ENCODE data around the gene OSBP. TPM values are rescaled to one million over a fixed set of nuclear protein-coding genes. Genes with fewer than 3 reads are reported as not detected.

OSBP gene, protein sequence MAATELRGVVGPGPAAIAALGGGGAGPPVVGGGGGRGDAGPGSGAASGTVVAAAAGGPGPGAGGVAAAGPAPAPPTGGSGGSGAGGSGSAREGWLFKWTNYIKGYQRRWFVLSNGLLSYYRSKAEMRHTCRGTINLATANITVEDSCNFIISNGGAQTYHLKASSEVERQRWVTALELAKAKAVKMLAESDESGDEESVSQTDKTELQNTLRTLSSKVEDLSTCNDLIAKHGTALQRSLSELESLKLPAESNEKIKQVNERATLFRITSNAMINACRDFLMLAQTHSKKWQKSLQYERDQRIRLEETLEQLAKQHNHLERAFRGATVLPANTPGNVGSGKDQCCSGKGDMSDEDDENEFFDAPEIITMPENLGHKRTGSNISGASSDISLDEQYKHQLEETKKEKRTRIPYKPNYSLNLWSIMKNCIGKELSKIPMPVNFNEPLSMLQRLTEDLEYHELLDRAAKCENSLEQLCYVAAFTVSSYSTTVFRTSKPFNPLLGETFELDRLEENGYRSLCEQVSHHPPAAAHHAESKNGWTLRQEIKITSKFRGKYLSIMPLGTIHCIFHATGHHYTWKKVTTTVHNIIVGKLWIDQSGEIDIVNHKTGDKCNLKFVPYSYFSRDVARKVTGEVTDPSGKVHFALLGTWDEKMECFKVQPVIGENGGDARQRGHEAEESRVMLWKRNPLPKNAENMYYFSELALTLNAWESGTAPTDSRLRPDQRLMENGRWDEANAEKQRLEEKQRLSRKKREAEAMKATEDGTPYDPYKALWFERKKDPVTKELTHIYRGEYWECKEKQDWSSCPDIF
- 10 to 100 TPM; 34.4 to 38.6 TPM for total RNA-seq

DNA sequence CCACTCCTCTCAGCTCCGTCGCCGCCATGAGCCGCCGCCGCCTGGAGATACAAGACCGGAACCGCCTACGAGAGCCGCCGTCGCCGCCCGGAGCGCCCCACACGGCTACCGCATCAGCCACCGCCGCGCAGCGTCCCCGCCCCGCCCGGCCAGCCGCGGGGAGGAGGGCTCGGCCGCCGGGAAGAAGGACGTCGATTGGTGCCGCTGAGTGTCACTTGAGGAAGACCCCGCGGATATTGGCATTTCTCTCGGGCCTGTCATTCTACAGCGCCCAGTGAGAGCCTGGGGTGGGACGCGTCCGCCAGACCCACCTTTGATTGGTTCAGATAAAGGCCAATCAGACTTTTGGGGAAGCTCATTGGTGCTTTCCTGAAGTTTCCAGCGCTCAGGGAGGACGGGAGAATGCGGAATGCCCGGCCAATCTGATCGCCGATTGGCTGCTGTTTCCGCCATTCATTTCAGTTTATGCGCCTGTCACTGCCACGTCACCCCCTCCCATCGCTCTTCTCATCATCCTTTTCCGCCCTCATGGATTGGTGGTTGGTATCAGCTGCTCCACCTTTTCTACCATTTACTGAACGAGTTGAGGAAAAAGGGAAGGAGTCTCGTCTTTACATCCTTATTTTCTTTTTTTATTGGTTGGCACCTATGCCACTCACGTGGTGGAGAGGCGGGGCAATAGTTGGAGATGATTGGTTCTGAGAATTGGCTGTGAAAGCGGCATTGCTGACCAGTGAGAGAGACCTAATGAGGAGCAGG lies at the start of gene OSBP:
Gene OSBP, minus strand, starts transcription at position 138 of the 759 bp plus-strand sequence. Its CDS starts 110 bp downstream, at position 28.
- no peaks in the 10 kb centered on the region for H3K27me3 Mint-ChIP-seq (ENCODE audit: low read depth)
- ATAC-seq (peak; percentile 91), DNase-seq (peak; percentile 99)
- CTCF ChIA-PET: interaction anchor here (0.7 to 1.9 kb wide), 7 partner anchors 13 to 562 kb away, joined by 3 to 6 read pairs (median 4); partner anchors contain the start of gene PATL1
- peak within 1 kb of the TSS; percentile 99 for H3K4me3 Mint-ChIP-seq
- H3K9me3 Mint-ChIP-seq (ENCODE audit: insufficient read depth): no peaks in the 10 kb centered on the region
- H3K36me3 Mint-ChIP-seq (ENCODE audit: low read depth): peaks cover 28% of the 10 kb centered on the region
- peaks cover 51% of the 10 kb centered on the region for H3K4me1 Mint-ChIP-seq (ENCODE audit: low read depth)
- POLR2A ChIA-PET: interaction anchor here (0.6 to 4.1 kb wide), 13 partner anchors 13 to 509 kb away, joined by 3 to 30 read pairs (median 4); partner anchors contain the start of genes FAM111B and PATL1
- peak within 1 kb of the TSS; percentile 99 for H3K27ac Mint-ChIP-seq

DNA sequence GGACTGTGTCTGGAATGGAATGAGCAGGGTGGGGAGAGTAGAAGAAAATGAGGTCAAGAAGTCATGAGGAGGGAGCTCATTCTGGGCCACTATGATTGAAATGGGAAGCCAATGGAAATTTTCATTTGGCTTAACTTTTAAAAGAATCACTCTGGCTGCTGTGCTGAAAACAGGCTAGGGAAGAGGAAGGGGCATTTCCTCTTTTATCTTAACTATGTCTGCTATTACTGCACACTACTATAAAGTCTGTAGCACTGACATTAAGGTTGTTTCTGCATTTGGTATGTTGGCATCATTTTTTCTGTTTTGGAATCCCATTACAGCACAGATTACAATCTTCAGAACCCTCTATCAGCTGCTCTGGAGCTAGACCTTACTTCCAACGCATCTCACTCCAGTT lies 45.0 kb upstream of the OSBP start:
- H3K27ac Mint-ChIP-seq: peak overlapping the region; percentile 60
- H3K36me3 Mint-ChIP-seq (ENCODE audit: low read depth): peaks cover 60% of the 10 kb centered on the region
- ATAC-seq (no peak), DNase-seq (no peak)
- CTCF ChIA-PET: interaction anchor here (1.4 to 2.7 kb wide), 2 partner anchors 123 to 488 kb away, joined by 3 to 7 read pairs; partner anchors contain the start of gene DTX4
- H3K4me3 Mint-ChIP-seq: no peak overlapping the region
- H3K4me1 Mint-ChIP-seq (ENCODE audit: low read depth): peaks cover 33% of the 10 kb centered on the region
- POLR2A ChIA-PET: interaction anchor here (0.8 to 1.3 kb wide), 3 partner anchors 8 to 100 kb away, joined by 3 to 4 read pairs (median 3); partner anchors contain the start of gene PATL1
- H3K27me3 Mint-ChIP-seq (ENCODE audit: low read depth): no peaks in the 10 kb centered on the region
- H3K9me3 Mint-ChIP-seq (ENCODE audit: insufficient read depth): no peaks in the 10 kb centered on the region

DNA sequence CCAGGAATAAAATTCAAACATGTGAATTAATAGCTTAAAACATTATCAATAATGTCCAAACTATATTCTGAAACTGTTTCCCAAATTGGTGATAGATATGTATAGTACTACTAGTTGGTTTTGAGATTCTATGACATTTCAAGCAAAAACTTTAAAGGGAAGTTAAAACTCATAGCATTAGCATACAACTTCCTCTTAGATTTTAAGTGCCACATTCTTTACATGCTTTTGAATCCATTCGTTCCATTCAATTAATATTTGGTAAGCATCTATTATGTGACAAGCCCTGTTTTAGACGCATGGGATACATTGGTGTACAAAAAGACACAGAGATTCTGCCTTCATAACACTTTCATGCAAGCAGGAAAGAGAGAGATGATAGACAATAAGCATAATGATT lies 44.4 kb upstream of the OSBP start:
- DNase-seq (no peak), ATAC-seq (no peak)
- Mint-ChIP-seq H3K9me3 (ENCODE audit: insufficient read depth) (no peaks in the 10 kb centered on the region), H3K4me3 (no peak overlapping the region), H3K27me3 (ENCODE audit: low read depth) (no peaks in the 10 kb centered on the region), H3K27ac (peak overlapping the region; percentile 60), H3K4me1 (ENCODE audit: low read depth) (peaks cover 28% of the 10 kb centered on the region), H3K36me3 (ENCODE audit: low read depth) (peaks cover 60% of the 10 kb centered on the region)
- ChIA-PET POLR2A (interaction anchor here (0.8 to 1.3 kb wide), 2 partner anchors 9 to 99 kb away, joined by 3 read pairs; partner anchors contain the start of gene PATL1), CTCF (interaction anchor here (1.0 to 2.7 kb wide), 2 partner anchors 110 to 123 kb away, joined by 3 to 7 read pairs; no protein-coding TSS in a partner anchor)

DNA sequence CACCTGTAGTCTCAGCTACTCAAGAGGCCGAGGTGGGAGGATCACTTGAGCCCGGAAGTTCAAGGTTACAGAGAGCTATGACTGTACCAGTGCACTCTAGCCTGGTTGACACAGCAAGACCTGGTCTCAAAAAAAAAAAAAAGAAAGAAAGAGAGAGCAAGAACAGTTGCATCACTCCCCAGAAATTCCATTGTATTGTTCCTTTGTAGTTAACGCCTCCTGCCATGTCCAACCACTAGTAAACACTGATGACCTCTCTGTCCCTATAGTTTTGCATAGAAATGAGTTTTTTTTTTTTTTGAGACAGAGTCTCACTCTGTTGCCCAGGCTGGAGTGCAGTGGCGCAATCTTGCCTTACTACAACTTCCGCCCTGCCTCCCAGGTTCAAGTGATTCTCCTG lies 42.5 kb upstream of the OSBP start:
- Mint-ChIP-seq H3K4me3 (no peak overlapping the region), H3K27ac (no peak overlapping the region), H3K9me3 (ENCODE audit: insufficient read depth) (no peaks in the 10 kb centered on the region), H3K36me3 (ENCODE audit: low read depth) (peaks cover 59% of the 10 kb centered on the region), H3K27me3 (ENCODE audit: low read depth) (no peaks in the 10 kb centered on the region), H3K4me1 (ENCODE audit: low read depth) (peaks cover 15% of the 10 kb centered on the region)
- CTCF ChIA-PET: no interaction called here
- DNase-seq (no peak), ATAC-seq (no peak)
- POLR2A ChIA-PET: no interaction called here

DNA sequence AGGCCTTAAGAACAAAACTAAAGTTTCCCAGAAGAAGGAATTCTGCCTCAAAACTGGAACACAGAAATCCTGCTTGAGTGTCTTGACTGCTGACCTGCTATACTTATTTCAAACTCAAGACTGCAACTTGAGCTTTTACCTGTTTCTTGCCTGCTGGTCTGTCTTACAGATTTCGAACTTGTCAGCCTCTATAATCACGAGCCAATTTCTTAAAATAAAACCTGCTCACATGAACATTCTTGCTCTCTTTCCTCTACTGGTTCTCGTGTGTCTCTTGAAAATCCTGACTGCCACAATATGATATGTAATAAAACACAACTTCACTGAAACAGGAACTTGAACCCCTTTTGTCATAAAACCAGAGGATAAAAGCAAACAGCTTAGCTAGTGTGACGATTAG lies 39.3 kb upstream of the OSBP start:
- H3K9me3 Mint-ChIP-seq (ENCODE audit: insufficient read depth): no peaks in the 10 kb centered on the region
- H3K27ac Mint-ChIP-seq: no peak overlapping the region
- peaks cover 73% of the 10 kb centered on the region for H3K36me3 Mint-ChIP-seq (ENCODE audit: low read depth)
- H3K4me3 Mint-ChIP-seq: no peak overlapping the region
- ChIA-PET CTCF (interaction anchor here (1.1 to 1.2 kb wide), 2 partner anchors 14 to 39 kb away, joined by 3 read pairs; partner anchors contain the start of genes OSBP and PATL1), POLR2A (no interaction called here)
- H3K27me3 Mint-ChIP-seq (ENCODE audit: low read depth): no peaks in the 10 kb centered on the region
- DNase-seq (no peak), ATAC-seq (no peak)
- H3K4me1 Mint-ChIP-seq (ENCODE audit: low read depth): no peaks in the 10 kb centered on the region

DNA sequence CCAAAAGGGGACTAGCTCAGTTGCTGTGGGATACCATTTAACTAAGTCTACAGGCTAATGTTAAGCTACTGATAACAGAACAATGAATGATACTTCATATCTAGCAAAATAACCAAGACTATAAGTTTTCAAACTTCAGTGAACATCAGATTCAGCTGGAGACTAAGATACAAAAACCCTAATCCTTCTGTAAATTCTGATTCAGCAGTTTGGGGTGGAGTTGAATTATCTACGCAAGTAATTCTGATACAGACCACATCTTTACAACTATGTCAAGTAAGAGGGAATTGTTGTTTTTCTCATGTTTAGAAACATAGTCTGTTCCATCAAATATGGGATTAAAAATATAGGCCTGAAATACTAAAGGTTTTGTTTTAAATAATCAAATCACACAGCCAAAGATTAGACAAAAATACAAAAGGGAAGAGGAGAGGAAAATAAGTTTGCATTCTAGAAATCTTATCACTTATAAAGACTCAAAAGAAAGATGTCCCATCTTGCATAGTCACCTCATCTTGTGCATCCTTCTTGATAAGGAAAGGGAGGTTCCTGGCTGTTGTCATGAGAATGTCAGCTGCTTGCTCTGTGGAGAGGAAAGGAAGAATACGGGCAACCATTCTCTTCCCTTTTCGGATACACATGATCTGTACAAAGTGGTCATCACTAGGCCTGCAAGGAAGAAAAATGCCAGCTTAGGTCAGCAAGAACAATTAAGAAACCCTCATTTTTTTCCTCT lies 31.8 kb upstream of the OSBP start:
- Mint-ChIP-seq H3K4me1 (ENCODE audit: low read depth) (no peaks in the 10 kb centered on the region), H3K27me3 (ENCODE audit: low read depth) (no peaks in the 10 kb centered on the region), H3K27ac (no peak overlapping the region), H3K9me3 (ENCODE audit: insufficient read depth) (no peaks in the 10 kb centered on the region), H3K36me3 (ENCODE audit: low read depth) (peaks cover 74% of the 10 kb centered on the region), H3K4me3 (no peak overlapping the region)
- ChIA-PET POLR2A (no interaction called here), CTCF (no interaction called here)
- no peak for DNase-seq
- no peak for ATAC-seq

DNA sequence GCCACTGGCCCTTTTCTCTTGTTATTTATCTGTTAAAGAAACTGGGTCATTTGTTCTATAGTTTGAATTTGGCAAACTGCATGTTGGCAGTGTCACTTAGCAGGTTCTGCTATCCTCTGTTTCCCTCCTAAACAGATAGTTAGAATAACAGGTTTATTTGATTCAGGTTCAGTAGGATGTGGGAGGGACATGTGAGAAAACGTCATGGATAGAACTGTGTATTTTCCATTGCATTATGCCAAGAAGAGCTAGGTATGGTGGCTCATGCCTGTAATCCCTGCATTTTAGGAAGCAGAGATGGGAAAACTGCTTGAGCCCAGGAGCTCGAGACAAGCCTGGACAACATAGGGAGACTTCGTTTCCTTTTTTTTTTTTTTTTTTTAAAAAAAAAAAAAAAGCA lies 29.0 kb upstream of the OSBP start:
- Mint-ChIP-seq H3K9me3 (ENCODE audit: insufficient read depth) (no peaks in the 10 kb centered on the region), H3K27me3 (ENCODE audit: low read depth) (no peaks in the 10 kb centered on the region), H3K4me3 (no peak overlapping the region), H3K27ac (no peak overlapping the region), H3K4me1 (ENCODE audit: low read depth) (no peaks in the 10 kb centered on the region), H3K36me3 (ENCODE audit: low read depth) (peaks cover 72% of the 10 kb centered on the region)
- no peak for DNase-seq
- no peak for ATAC-seq
- ChIA-PET POLR2A (no interaction called here), CTCF (interaction anchor here (3.0 kb wide), 1 partner anchor 36 kb away, joined by 7 read pairs; no protein-coding TSS in a partner anchor)

DNA sequence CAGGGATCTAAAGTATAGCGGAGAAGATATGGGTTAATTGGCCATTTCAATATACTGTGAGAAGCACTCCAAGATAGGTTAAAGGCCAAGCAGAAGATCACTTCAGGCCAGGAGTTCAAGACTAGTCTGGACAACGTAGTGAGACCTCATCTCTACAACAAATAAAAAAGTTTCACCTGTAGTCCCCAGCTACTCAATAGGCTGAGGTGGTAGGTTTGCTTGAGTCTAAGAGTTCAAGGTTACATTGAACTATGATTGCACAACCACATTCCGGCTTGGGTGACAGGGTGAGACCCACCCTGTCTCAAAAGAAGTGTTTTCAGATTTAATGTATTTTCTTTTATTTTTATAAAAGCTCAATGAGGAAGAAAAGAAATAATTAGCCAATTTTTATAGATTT lies 27.8 kb upstream of the OSBP start:
- DNase-seq: no peak
- no peak for ATAC-seq
- Mint-ChIP-seq H3K27me3 (ENCODE audit: low read depth) (no peaks in the 10 kb centered on the region), H3K4me3 (no peak overlapping the region), H3K27ac (no peak overlapping the region), H3K9me3 (ENCODE audit: insufficient read depth) (no peaks in the 10 kb centered on the region), H3K4me1 (ENCODE audit: low read depth) (no peaks in the 10 kb centered on the region), H3K36me3 (ENCODE audit: low read depth) (peaks cover 74% of the 10 kb centered on the region)
- ChIA-PET CTCF (interaction anchor here (2.2 to 3.0 kb wide), 2 partner anchors 9 to 34 kb away, joined by 6 to 7 read pairs; no protein-coding TSS in a partner anchor), POLR2A (no interaction called here)

DNA sequence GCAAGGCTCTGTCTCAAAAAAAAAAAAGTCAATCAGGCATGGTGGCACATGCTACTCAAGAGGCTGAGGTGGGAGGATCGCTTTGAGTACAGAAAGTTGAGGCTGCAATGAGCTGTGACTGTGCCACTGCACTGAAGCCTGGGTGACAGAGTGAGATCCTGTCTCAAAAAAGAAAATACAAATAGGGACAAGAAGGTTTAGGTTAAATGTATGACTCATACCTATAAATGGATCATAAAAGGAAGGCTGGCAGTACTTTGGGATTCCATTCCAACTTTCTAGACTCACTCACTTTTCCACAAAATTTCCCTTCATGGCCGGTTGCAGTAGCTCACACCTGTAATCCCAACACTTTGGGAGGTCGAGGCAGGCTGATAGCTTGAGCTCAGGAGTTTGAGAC lies 25.6 kb upstream of the OSBP start:
- Mint-ChIP-seq H3K36me3 (ENCODE audit: low read depth) (peaks cover 80% of the 10 kb centered on the region), H3K4me1 (ENCODE audit: low read depth) (no peaks in the 10 kb centered on the region), H3K4me3 (no peak overlapping the region), H3K27ac (no peak overlapping the region), H3K27me3 (ENCODE audit: low read depth) (no peaks in the 10 kb centered on the region), H3K9me3 (ENCODE audit: insufficient read depth) (no peaks in the 10 kb centered on the region)
- ATAC-seq (no peak), DNase-seq (no peak)
- ChIA-PET POLR2A (interaction anchor here (1.2 kb wide), 1 partner anchor 91 kb away, joined by 3 read pairs; no protein-coding TSS in a partner anchor), CTCF (interaction anchor here (0.8 kb wide), 1 partner anchor 12 kb away, joined by 4 read pairs; no protein-coding TSS in a partner anchor)

DNA sequence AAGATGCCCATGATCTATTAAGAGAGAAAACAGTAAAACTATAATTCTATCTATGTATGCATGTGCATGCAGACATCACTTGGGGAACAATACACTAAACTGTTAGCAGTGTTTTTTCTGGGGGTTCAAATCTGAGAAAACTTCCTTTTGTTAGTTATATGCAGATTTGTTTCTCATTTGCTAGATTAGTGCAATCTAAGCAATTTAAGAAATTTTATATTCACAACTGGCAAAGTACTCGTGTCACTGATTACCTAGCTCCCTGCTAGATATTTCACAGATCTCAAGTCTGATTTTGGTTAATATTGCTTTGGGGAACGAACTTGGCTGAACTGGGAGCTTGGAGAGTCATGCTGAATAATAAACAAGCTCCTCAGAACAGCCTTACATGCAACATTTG lies 14.9 kb upstream of the OSBP start:
- no peak for ATAC-seq
- Mint-ChIP-seq H3K27ac (no peak overlapping the region), H3K36me3 (ENCODE audit: low read depth) (peaks cover 16% of the 10 kb centered on the region), H3K9me3 (ENCODE audit: insufficient read depth) (no peaks in the 10 kb centered on the region), H3K27me3 (ENCODE audit: low read depth) (no peaks in the 10 kb centered on the region), H3K4me1 (ENCODE audit: low read depth) (no peaks in the 10 kb centered on the region), H3K4me3 (no peak overlapping the region)
- POLR2A ChIA-PET: no interaction called here
- DNase-seq: no peak
- CTCF ChIA-PET: no interaction called here

DNA sequence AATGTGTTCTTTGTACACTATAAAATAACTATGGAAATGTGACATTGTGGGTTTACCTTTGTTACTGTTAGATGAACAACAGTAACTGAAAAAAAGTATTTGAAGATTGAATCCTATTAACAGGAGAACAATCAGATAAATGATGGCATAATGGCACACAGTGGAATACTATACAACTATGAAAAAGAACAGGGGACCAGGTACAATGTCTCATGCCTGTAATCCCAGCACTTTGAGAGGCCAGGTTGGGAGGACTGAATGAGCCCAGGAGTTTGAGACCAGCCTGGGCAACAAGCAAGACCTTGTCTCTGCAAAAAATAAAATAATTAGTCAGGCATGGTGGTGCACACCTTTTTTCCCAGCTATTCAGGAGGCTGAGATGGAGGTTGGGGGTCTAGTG lies 14.4 kb upstream of the OSBP start:
- Mint-ChIP-seq H3K27me3 (ENCODE audit: low read depth) (no peaks in the 10 kb centered on the region), H3K27ac (no peak overlapping the region), H3K4me1 (ENCODE audit: low read depth) (no peaks in the 10 kb centered on the region), H3K9me3 (ENCODE audit: insufficient read depth) (no peaks in the 10 kb centered on the region), H3K4me3 (no peak overlapping the region), H3K36me3 (ENCODE audit: low read depth) (peaks cover 12% of the 10 kb centered on the region)
- POLR2A ChIA-PET: no interaction called here
- DNase-seq (no peak), ATAC-seq (no peak)
- CTCF ChIA-PET: interaction anchor here (1.3 kb wide), 1 partner anchor 13 kb away, joined by 6 read pairs; no protein-coding TSS in a partner anchor

All from activated CD8-positive, alpha-beta T cell treated with anti-CD3 and anti-CD28 coated beads, Interleukin-2, amount 10 ng/mL, durations not matched to agents 7 days and 5 days (primary cell).